SHP77 (cell line): ENCODE measurements around the gene CSPG4.
"Not testable (repeated sequence)": the region's sequence is repeated elsewhere in the genome, so short reads cannot be mapped to it uniquely, and the experiment has no call there.

Source experiments
- DNase-seq, 2 experiments: peaks; one replicate each; lab custom pipeline; 2025; lab: John Stamatoyannopoulos, UW

The CSPG4 gene

GRCh38 chr15:75712668-75713337, at the start of gene CSPG4:
Gene CSPG4, minus strand, starts transcription at chr15:75712848. Its CDS starts 93 bp downstream, at chr15:75712755.
- DNase-seq, result peak; percentile 16 to 58

GRCh38 chr15:75762357-75762718, 49.7 kb upstream of the CSPG4 start:
- not testable (repeated sequence) for DNase-seq

GRCh38 chr15:75761446-75762356, 49.1 kb upstream of the CSPG4 start:
- DNase-seq, result no peak

DNA sequence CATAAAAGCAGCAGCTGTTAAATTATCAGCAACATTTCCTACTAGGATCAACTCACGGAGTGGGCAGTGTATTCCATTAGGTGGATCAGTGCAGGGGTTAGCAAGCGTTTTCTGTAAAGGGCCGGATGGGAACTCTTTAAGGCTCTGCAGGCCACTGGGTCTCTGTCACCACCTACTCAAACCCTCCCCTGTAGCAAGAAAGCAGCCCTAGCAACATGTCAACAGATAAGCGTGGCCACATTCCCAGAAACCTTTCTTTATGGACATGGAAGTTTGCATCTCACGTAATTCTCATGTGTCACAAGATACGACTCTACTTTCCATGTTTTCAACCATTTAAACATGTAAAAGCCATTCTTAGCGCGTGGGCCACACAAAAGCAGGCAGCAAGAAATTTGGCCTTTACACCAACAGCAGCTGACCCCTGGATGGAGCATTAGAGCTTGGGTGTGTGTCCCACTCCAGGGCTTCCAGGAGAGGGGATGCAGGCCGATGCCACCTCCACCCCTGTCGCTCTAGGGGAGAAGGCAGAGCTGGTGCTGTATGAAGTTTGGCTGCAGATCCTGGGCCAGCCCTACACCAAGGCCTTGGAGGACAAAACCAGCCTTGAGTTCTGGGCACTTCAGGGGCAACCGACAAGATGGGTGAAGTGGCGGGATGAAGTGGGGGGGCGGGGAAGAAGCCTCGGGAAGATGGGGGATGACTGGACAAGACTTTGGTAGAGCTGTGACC, 48.2 kb upstream of the CSPG4 start:
- no peak for DNase-seq

- not testable (repeated sequence) for DNase-seq
Measured at GRCh38 chr15:75760131-75760520, 47.5 kb upstream of the CSPG4 start.

GRCh38 chr15:75759416-75760130, 46.9 kb upstream of the CSPG4 start:
- no peak for DNase-seq

- peak; percentile 92 to 96 for DNase-seq
Measured at GRCh38 chr15:75758071-75758872, 45.6 kb upstream of the CSPG4 start.

DNA sequence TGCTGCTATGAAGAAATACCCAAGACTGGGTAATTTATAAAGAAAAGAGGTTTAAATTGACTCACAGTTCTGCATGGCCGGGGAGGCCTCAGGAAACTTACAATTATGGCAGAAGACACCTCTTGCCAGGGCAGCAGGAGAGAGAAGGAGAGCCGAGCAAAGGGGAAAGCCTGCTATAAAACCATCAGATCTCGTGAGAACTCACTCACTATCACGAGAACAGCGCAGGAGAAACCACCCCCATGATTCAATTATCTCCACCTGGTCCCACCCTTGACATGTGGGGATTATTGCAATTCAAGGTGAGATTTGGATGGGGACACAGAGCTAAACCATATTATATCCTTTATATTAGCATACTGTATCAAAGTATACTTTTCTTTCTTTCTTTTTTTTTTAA, 42.2 kb upstream of the CSPG4 start:
- not testable (repeated sequence) for DNase-seq

DNA sequence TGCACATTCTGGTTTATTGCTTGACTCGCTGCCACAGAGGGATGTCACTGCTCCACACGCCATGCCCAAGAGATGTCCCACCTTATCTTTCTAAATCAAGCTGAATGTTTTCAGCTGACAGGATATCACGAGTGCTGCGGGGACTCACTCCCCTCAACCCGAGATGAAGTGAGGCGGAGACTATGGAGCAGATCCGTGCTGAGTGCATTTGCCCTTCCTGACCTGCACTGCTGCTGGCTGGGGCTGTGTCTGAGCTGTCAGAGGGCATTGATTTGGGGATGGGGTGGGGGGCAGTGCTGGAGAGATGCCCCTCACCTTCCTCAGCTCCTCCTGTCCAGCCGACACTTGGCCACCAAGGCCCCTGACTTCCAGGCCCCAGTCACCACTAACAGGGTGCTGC, 40.5 kb upstream of the CSPG4 start:
- DNase-seq, result no peak

DNA sequence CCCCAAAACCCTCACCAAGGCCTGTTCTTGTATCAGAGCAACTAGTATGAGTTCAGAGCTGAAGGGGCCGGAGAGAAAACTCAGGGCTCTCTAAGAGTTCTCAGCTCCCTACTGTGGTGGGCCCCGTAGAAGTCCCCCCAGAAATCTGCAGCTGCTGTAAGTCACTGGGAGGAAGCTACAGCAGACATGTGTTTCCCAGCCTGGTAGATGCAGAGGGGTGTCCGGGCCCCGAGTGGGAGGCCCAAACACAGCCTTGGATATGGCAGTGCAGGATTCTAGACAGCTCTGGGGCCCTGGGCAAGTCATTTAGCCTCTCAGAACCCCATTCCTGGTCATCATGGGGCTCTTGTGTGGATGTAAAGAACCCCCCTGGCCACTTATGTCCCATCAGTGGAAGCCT, 39.2 kb upstream of the CSPG4 start:
- no peak for DNase-seq

- DNase-seq, result no peak
Measured at GRCh38 chr15:75751116-75751875, 38.6 kb upstream of the CSPG4 start.

DNA sequence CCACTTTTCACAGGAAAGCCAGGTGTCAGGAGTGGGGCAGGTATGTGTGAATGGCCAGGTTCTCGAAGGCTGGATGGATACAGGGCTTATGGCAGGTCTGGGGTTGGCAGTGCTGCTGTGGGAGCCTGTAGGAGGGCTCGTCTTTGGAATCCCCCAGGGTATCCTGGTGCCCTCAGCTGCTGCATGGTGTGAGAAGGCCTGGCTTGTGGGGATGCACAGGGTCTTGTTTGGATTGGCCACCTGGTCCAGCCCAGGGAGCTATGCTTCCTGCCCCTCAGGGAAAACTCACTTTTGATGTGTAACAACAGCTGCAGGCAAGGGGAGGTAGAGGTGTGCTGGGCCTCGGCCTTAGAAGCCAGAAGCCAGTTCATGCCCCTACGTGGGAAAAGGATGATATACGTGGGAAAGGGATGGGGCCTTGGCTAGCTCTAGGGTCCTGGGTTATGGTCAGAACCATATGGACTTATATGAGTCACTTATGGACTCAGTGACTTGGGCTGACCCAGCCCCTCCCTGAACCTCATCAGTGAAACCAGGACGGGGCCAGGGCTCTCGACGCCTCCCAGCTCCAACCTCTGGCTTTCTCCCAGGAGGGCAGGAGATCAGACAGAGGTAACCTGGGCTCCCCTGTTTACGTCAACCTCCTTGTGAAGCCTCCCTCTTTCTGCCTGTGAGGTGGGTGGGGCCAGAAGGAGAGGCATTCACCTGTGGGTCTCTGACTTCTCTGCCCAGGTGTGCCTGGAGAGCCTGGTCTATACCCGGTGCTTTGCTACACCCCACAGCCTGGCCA, 37.8 kb upstream of the CSPG4 start:
- no peak for DNase-seq

DNA sequence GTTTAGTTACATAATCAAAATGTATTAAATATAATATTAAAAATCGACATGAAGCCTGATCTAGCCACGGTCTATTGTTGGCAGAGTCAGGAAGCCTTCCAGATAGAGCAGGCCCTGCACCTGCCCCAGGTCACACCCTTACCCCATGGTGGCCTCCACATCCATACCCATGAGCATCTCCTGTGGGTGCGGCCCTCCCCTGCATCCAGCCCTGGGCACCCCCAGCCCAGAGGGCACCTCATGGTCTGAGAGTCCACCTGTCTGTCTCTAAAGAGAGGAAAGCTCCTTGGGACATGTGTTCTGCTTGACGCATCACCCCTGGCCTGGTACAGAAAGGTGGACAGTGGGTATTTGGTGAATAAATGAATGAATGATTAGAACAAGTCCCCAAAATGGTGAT, 37.2 kb upstream of the CSPG4 start:
- no peak for DNase-seq

- not testable (repeated sequence) for DNase-seq
Measured at GRCh38 chr15:75748882-75749281, 36.2 kb upstream of the CSPG4 start.

- DNase-seq, result not testable (repeated sequence)
Measured at GRCh38 chr15:75747121-75747520, 34.5 kb upstream of the CSPG4 start.

- no peak for DNase-seq
Measured at GRCh38 chr15:75745305-75745704, 32.7 kb upstream of the CSPG4 start.

DNA sequence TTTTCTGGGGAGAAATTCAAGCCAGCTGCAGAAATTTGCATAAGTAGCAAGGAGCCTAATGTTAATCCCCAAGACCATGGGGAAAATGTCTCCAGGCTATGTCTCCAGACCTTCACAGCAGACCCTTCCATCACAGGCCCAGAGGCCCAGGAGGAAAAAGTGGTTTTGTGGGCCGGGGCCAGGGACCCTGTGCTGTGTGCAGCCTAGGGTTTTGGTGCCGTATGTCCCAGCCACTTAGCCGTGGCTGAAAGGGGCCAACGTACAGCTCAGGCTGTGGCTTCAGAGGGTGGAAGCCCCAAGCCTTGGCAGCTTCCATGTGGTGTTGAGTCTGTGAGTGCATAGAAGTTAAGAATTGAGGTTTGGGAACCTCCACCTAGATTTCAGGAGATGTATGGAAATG, 29.7 kb upstream of the CSPG4 start:
- not testable (repeated sequence) for DNase-seq

GRCh38 chr15:75739791-75740190, 27.1 kb upstream of the CSPG4 start:
- DNase-seq, result no peak

DNA sequence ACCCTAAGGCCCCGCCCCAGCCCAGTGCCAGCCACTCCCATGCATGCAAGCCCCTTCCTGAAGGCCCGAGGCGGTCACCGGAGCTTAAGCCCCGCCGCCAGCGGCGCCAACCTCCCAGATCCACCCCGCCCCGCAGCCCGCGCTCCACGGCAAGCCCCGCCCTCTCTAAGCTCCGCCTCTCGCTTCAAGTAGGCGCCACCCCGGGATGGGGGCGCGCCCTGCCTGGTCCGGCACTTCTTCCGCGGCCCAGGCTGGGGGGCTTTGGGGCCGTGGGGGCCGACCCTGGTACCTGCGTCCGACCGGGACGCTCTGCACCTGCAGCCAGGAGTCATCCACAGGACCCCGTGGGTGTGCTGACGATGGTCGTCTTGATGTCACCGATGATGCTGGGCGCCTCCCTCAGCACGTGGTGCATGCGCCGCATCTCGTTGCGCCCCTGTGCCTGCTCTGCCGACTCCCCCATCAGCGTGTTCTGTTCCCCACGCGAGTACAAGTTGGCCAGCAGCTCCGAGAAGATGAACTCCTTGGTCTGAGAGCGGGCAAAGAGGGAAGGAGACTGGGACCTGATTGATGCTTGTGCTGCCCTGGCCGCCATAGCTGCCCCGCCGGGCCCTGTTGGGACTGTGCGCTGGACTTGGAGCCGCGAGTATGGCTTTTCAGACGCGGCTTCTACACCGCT, 26.1 kb upstream of the CSPG4 start:
- DNase-seq, result peak; percentile 58 to 87
